ENCODE results near the gene CATSPER4. TPM values are rescaled to one million over a fixed set of nuclear protein-coding genes. Genes with fewer than 3 reads are reported as not detected.

The CATSPER4 gene
- total RNA-seq, 1 donor from 2014 or later, result not detected

- DNase-seq, result no peak
These were observed 25.2 kb upstream of the CATSPER4 start for GRCh38 chr1:26164861-26165842.

DNA sequence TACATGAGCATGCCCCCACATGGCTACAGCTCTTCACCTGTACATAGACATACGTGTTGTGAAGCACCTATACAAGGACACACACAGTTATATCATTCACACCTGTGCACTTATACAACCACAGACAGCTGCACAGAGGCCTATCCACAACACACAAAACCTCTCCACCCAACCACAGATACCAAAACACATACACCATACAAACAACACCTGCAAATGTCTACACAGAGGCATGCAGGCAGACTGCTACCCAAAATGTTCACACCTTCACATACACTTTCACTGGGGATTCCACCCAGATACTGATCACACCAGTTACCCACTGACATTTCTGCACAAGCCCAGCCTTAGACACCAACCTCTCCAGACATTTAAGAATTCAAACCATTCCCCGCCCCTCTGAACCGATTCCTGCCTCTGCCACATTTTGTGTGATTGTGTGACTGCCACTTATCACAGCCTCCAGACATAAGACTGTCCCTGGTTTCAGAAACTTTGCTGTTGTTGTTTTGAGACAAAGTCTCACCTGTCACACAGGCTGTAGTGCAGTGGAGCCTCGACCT lies 23.6 kb upstream of the CATSPER4 start:
- DNase-seq, result no peak

- no peak for DNase-seq
These were observed 21.8 kb upstream of the CATSPER4 start, which contains the start of gene C1orf232 for GRCh38 chr1:26168410-26169197. TSS of gene C1orf232 (minus strand) at chr1:26168963. CDS start at chr1:26168499, 464 bp downstream.

DNA sequence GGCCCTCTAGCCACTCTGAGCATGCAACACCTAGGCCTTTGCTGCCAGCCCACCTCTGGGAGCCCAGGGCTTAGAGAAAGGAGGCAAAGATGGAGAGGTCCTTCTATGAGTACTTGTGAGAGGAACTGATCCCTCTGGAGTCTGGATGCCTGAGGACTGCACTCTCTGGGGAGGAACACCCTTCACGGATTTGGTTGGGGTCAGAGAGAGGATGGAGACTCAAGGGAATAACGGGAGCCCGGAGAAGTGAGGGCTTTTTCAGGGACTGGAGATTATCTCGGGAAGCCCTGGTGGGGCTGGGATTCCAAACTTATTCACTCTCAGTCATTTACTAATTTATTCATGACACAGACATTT lies 21.2 kb upstream of the CATSPER4 start:
- no peak for DNase-seq

- peak; percentile 95 for DNase-seq
These were observed 20.5 kb upstream of the CATSPER4 start, which contains the start of gene ZNF593 for GRCh38 chr1:26169669-26170471. TSS of gene ZNF593 (plus strand) at chr1:26169908. CDS start at chr1:26169984, 76 bp downstream.

DNA sequence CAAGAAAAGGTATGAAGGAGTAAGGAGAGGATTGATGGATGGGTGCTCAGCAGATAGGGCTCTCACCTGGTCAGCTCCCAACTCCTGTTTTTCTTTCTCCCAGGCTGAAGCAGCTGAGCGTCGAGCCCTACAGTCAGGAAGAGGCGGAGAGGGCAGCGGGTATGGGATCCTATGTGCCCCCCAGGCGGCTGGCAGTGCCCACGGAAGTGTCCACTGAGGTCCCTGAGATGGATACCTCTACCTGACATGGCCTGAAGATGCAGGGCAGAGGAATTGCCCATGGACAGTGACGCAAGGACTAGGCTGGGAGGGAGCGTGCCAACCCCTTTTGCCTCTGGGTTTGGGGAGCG lies 20.0 kb upstream of the CATSPER4 start:
- DNase-seq, result no peak

DNA sequence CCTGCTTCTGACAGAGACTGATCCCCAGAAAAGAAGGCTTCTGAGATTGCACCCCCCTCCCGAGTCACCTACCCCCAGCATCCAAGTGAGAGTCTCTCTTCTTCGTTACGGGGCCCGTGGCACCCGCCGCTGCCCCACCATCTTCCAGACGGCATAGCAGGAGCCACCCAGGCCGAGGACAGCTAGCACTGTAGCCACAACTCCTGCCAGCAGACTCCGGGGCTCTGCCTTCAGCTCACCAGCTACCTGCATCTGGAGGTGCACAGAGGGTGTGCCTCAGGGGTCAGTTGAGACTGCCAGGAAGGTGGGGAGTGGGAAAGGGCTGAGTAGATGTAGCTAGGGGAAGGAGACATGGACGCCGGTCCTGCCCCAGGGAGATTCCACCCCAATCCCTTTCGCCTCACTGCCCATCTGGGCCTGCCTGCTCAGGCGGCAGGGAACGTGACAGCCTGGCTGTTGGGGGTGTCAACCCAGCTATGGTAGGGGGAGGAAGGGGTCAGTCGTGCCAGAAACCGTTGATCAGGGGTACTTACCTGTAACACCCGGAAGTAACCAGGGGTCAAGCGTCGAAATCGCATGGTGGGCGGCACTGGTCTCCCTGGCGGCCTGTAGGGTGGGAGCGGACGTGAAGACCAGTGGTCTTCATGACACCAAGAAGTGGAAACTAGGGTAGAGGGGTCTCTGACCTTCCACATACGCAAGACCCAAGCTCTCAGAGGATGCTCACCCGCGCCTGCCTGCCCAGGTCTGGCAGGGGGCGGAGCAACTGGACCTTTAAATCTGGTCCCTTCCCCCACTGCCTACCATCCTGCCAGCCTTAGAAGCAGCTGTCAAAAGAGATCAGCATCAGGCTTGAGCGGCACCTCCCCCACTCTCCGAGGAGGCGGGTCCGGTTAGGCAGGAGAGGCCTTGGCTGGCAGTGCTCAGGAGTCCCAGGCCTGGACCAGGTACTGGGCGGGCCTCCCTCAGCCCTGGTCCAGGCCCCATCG lies 19.0 kb upstream of the CATSPER4 start, which contains the start of gene ZNF593OS:
TSS of gene ZNF593OS (minus strand) at position 749 of the 989 bp plus-strand sequence. CDS start at position 578, 171 bp downstream.
- DNase-seq, result no peak

DNA sequence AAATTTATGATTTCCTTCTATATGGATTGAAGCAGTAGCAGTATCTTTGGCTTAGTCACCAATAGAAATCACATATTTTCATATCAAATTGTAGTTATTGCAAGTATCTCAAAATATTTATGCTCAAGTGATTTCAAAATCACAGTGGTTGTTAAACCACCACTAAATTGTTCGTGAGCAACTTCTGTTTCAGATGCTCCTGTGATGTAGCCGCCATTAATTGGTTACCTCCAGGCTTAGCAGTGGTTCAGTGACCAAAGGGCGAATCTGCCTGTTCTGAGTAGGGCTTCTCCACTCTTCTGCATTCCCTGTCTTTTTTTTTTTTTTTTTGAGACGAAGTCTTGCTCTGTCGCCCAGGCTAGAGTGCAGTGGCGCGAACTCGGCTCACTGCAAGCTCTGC lies 15.1 kb upstream of the CATSPER4 start:
- no peak for DNase-seq

DNA sequence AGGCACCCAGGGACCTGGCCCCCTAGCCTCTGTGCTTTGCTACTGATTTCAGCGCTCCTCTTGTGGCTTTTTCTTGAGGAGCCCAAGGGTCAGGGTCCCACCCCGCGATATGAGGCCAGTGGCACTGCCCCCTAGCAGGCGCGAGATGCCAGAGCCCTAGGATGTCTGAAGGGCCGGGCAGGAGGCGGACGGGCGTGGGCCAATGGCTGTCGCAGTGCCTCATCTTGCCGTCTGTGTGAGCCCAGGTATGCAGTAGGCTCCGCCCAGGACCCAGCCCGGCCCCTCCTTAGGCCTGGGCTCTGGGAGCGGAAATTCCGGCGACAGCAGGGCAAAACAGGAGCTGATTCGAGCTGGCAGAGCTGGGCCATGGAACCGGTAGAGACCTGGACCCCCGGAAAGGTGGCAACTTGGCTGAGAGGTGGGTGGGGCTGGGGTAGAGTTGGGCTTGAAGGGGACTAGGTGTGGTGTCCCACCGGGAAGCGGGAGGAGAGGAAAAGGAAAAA lies 13.2 kb upstream of the CATSPER4 start, which contains the start of gene CNKSR1:
TSS of gene CNKSR1 (plus strand) at position 310 of the 503 bp plus-strand sequence. CDS start at position 367, 57 bp downstream.
- no peak for DNase-seq

- no peak for DNase-seq
These were observed 10.3 kb upstream of the CATSPER4 start for GRCh38 chr1:26180010-26180506.

DNA sequence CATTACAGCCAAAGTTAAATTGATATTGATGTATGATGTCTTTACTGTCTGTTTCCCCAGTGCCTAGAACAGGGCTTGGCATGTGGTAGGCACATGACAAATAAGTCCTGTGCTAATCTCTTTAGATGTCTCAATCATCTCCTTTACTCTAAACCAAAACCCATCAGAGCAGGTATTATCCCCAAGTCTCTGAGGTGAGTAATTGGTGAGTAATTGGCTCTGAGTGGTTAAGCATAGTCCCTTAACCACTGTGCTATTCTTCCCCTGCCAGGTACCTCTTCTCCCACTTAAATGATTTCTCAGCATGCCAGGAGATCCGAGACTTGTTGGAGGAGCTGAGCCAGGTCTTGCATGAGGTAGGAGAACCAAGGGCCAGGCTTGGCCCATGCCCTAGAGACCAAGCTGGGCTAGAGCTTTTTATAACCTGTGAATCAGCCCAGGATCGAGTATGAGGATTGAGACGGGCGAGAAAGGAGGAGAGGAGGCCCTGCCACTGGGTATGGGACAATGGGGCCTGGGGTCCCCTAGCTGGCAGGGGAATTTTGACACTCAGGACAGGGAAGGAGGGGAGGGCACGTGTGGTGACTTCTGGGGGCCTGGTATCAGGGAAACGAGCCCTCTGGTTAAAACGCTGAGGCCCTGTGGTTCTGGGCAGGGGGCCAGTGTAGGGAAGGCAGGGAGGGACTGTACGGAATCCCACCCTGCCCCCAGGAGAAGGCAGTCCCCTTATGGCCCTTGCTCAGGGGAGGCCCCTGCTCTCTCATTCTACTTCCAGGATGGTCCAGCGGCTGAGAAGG lies 8.6 kb upstream of the CATSPER4 start:
- DNase-seq, result no peak

DNA sequence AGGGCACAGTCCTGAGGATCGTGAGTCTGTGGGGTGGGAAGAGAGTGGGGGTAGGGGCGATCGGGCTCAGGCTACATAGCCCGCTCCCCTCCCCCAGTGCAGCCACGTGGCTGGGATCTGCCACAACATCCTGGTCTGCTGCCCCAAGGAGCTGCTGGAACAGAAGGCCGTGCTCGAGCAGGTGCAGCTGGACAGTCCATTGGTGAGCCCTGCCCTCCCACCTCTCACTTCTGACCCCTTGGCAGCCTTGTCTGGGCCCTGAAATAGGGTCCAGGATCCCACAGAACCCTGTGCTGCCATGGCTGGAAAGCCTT lies 8.1 kb upstream of the CATSPER4 start:
- DNase-seq, result no peak

DNA sequence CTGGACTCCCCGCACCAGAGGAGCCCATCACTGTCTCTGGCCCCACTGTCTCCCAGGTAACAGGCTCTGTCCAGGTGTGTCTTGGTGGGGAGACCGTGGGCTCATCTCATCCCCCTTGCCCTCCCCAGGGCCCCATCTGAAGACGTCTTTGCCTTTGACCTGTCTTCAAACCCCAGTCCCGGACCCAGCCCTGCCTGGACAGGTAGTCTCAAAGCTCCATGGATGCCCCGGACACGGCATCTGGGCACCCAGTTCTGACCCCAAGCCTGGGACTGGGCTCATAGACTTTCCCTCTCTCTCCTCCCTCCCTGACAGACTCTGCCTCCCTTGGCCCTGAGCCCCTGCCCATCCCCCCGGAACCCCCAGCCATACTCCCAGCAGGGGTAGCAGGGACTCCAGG lies 6.3 kb upstream of the CATSPER4 start:
- no peak for DNase-seq

GRCh38 chr1:26184883-26185282 lies 5.5 kb upstream of the CATSPER4 start:
- DNase-seq, result no peak

DNA sequence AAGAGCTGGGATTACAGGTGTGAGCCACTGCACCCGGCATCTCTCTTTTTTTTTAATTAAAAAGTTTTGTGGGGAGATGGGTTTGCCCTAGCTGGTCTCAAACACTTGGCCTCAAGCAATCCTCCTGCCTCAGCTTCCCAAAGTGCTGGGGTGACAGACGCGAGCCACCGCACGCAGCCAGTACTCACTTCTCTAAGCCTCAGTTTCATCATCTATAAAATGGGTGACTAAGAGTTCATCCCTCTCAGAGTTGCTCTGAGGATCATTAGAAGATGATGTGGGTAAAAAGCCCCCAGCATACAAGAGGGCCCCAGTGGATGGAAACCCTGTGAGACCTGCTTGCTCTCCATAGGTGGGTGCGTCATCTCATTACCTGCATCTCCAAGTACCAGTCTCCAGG lies 2.5 kb upstream of the CATSPER4 start:
- no peak for DNase-seq

DNA sequence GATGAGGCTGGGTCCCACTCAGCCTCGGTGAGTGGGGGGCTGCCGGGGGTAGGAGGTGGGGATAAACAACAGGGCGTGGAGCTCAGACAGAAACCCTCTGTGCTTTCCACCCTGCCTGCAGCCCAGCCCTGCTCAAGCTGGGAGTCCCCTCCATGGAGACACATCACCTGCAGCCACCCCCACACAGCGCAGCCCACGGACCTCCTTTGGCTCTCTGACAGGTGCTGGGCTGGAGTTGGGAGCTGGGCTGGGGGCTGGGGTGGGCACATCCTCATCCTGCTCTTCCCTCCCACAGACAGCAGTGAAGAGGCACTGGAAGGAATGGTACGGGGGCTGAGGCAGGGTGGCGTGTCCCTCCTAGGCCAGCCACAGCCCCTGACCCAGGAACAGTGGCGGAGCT lies 1.9 kb upstream of the CATSPER4 start:
- no peak for DNase-seq

- DNase-seq, result no peak
These were observed 1.1 kb upstream of the CATSPER4 start for GRCh38 chr1:26189331-26189730.

DNA sequence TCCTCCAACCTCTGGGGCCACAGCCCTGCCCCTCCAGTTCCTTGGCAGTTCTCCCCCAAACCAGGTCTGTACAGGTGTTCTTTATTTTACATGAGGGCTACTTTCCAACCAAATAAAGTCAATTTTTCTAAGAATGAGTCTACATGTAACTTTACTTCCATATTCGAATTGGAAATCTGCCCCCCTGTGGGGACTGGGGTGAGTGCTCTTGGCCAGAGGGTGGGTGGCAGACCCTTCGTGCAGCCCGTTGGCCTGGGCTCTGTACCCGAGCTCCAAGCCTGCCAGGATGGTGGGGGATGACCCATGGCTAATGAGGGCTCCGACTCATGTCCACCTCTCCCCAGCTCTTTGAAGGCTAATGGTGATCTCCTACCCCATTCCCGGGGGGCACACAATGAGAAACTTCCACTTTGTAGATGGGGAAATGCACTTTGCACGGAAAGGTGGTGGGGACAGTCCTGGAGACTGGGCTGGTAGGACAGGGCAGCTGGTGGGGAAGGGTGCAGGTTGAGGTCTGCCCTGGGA lies 589 bp upstream of the CATSPER4 start:
- DNase-seq, result no peak

DNA sequence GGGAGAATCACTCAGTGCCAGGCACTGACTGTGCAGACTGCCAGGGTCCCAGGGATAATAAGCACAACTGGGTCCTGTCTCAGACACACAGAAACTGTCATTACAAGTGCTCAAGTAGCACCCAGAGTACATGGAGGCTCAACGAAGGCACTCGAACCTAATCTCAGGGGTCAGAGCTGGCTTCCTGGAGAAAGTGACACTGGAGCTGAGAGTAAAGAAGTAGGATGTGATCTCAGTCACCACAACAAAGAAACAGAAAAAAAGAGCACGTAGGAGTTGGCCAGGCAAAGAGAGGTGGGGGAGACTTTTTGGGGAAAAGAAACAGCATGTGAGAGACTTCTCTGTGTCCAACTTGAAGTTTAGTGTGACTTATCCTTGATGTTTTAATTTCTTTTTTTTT lies 1.3 kb downstream of the CATSPER4 start:
- no peak for DNase-seq
